Neural progenitor cell (in vitro differentiated cells): ENCODE measurements around the gene FN3KRP. TPM values are rescaled to one million over a fixed set of nuclear protein-coding genes. Genes with fewer than 3 reads are reported as not detected.

ENCODE experiments used
- DNase-seq: peaks from one replicate; pipeline ENCODE4 v3.0.0-alpha.2; 2016; ENCODE audit warnings: low spot score
- H2AFZ ChIP-seq: fragments of 200-600 bp; sonication (generic); replicated peaks from 2 replicates; pipeline ENCODE4 v1.6.1; 2016; ENCODE audit warnings: antibody characterized with exemption
- H3F3A ChIP-seq: fragments of 200-600 bp; sonication (generic); 2 replicates; pipeline ENCODE4 v1.6.1; 2016; ENCODE audit warnings: antibody characterized with exemption, low read depth
- H3K27ac ChIP-seq: fragments of 200-600 bp; sonication (generic); 2 replicates; pipeline ENCODE4 v1.5.1; 2016; ENCODE audit warnings: mild to moderate bottlenecking
- H3K27me3 ChIP-seq: fragments of 200-600 bp; sonication (generic); 2 replicates; pipeline ENCODE4 v1.6.1; 2016; ENCODE audit warnings: mild to moderate bottlenecking, moderate library complexity
- H3K36me3 ChIP-seq: fragments of 200-600 bp; sonication (generic); 2 replicates; pipeline ENCODE4 v1.5.1; 2016
- H3K4me1 ChIP-seq: fragments of 200-600 bp; sonication (generic); 2 replicates; pipeline ENCODE4 v1.6.1; 2016; ENCODE audit warnings: mixed run types
- H3K4me2 ChIP-seq: fragments of 200-600 bp; sonication (generic); 2 replicates; pipeline ENCODE4 v1.6.1; 2016
- H3K4me3 ChIP-seq: fragments of 200-600 bp; sonication (generic); 2 replicates; pipeline ENCODE4 v1.5.1; 2016
- H3K79me2 ChIP-seq: fragments of 200-600 bp; sonication (generic); 2 replicates; pipeline ENCODE4 v1.6.1; 2016; ENCODE audit warnings: low read depth
- H3K9ac ChIP-seq: fragments of 200-600 bp; sonication (generic); 2 replicates; pipeline ENCODE4 v1.6.1; 2016
- H3K9me3 ChIP-seq: fragments of 200-600 bp; sonication (generic); 2 replicates; pipeline ENCODE4 v1.5.1; 2016; ENCODE audit warnings: low read depth
- H4K20me1 ChIP-seq: fragments of 200-600 bp; sonication (generic); 2 replicates; pipeline ENCODE4 v1.6.1; 2016; ENCODE audit warnings: low read depth
- H3K27ac Mint-ChIP-seq: 3 replicates; pipeline ENCODE4 v1.8.0; 2021; ENCODE audit warnings: mixed read lengths
- H3K27me3 Mint-ChIP-seq: 2 replicates; pipeline ENCODE4 v1.8.0; 2022; ENCODE audit warnings: low read depth, mild to moderate bottlenecking, inconsistent platforms, moderate library complexity, mixed read lengths; ENCODE audit not compliant: insufficient read depth
- H3K36me3 Mint-ChIP-seq: 3 replicates; pipeline ENCODE4 v1.8.0; 2021; ENCODE audit warnings: mixed read lengths
- H3K4me1 Mint-ChIP-seq: 3 replicates; pipeline ENCODE4 v1.8.0; 2021; ENCODE audit warnings: mixed read lengths
- H3K4me3 Mint-ChIP-seq: 3 replicates; pipeline ENCODE4 v1.8.0; 2021; ENCODE audit warnings: mild to moderate bottlenecking, moderate library complexity, mixed read lengths
- H3K9me3 Mint-ChIP-seq: 3 replicates; pipeline ENCODE4 v1.8.0; 2020; ENCODE audit warnings: mixed read lengths
- EZH2 ChIP-seq: fragments of 200-600 bp; sonication (generic); IDR thresholded peaks from 2 replicates; pipeline ENCODE4 v1.6.1; 2017; ENCODE audit warnings: antibody characterized with exemption, mild to moderate bottlenecking, moderate library complexity
- EZH2phosphoT487 ChIP-seq: fragments of 200-600 bp; sonication (generic); IDR thresholded peaks from 2 replicates; pipeline ENCODE4 v1.6.1; 2017; ENCODE audit warnings: antibody characterized with exemption
- total RNA-seq: library from RNA; depleted of rRNA; stranded (reverse); fragments of >200 nt; gene quantifications from 2 replicates; pipeline ENCODE4 v1.2.3, GENCODE V29; 2015; ENCODE audit warnings: low replicate concordance
- TF ChIP-seq, protein P1 (sequence below): fragments of 200-600 bp; sonication (generic); IDR thresholded peaks from 2 replicates; pipeline ENCODE4 v1.5.1; 2017; ENCODE audit warnings: antibody characterized with exemption, mild to moderate bottlenecking

The FN3KRP gene
- total RNA-seq, 1 donor from 2014 or later: 19.2 TPM

DNA sequence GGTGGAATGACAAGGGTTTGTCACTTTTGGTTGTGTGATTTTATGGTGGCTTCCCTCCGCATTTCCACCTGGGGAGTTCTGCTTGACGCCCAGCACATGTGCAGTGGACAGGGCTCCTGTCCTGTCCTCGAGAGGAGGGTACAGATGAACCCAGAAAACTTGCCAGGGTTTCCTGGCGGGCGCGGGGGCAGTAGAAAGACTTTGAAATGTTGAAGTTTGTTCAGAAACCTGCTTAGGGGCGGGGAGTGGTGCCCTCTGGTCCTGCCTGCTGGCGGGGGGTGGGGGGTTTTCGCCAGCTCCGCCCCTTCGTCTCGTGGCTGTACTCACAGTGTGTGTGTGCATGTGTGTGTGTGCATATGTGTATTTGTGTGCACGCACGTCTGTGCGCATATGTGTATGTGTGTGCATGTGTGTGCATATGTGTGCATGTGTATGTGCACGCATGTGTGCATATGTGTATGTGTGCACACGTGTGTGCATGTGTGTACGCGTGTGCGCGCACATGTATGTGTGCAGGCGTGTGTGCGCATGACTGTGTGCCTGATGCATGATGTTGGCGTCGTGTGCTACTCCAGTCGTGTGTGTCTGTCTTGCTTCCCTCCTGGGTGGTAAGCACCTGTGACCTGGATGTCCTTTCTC is 6.8 kb downstream of the FN3KRP start:
- H3K9ac ChIP-seq: no peak overlapping the region

DNA sequence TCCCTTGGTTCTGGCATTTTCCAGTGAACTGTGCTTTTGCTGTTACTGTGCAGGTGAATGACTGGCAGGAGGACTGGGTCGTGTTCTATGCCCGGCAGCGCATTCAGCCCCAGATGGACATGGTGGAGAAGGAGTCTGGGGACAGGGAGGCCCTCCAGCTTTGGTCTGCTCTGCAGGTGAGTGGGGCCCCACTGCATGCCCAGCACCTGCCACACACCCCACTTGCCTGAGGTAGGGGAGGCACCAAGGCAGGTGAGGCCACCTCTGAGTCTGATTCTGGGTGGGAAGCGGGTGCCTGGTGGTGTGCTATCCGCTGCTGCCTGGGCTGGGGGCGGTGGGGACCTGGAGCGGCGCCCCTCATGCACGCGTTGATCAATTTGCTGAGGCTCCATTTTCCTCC is 9.9 kb downstream of the FN3KRP start:
- TF ChIP-seq EZH2phosphoT487 (no peak), EZH2 (no peak)
- TF ChIP-seq, protein P1, sequence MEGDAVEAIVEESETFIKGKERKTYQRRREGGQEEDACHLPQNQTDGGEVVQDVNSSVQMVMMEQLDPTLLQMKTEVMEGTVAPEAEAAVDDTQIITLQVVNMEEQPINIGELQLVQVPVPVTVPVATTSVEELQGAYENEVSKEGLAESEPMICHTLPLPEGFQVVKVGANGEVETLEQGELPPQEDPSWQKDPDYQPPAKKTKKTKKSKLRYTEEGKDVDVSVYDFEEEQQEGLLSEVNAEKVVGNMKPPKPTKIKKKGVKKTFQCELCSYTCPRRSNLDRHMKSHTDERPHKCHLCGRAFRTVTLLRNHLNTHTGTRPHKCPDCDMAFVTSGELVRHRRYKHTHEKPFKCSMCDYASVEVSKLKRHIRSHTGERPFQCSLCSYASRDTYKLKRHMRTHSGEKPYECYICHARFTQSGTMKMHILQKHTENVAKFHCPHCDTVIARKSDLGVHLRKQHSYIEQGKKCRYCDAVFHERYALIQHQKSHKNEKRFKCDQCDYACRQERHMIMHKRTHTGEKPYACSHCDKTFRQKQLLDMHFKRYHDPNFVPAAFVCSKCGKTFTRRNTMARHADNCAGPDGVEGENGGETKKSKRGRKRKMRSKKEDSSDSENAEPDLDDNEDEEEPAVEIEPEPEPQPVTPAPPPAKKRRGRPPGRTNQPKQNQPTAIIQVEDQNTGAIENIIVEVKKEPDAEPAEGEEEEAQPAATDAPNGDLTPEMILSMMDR: no peak
- Histone ChIP-seq H3K27me3 (no peaks in the 10 kb centered on the region), H3K4me1 (no peaks in the 10 kb centered on the region), H3K9me3 (no peaks in the 10 kb centered on the region), H3K36me3 (no peaks in the 10 kb centered on the region), H3K9ac (no peak overlapping the region), H4K20me1 (no peaks in the 10 kb centered on the region), H3K79me2 (no peaks in the 10 kb centered on the region), H3F3A (no peaks in the 10 kb centered on the region), H3K4me2 (no peak overlapping the region), H3K27ac (no peak overlapping the region), H2AFZ (no peak overlapping the region), H3K4me3 (no peak overlapping the region)
- no peak for DNase-seq
- Mint-ChIP-seq H3K4me1 (peaks cover 5% of the 10 kb centered on the region), H3K36me3 (peaks cover 36% of the 10 kb centered on the region), H3K27ac (no peak overlapping the region), H3K9me3 (no peaks in the 10 kb centered on the region), H3K27me3 (peaks cover 4% of the 10 kb centered on the region), H3K4me3 (no peak overlapping the region)

More for the DNA sequence above, 6.8 kb downstream of the FN3KRP start:
- Histone ChIP-seq H2AFZ (no peak overlapping the region), H3K9me3 (no peaks in the 10 kb centered on the region), H3K4me1 (no peaks in the 10 kb centered on the region), H3K4me3 (no peak overlapping the region), H3K79me2 (peaks cover under 1% of the 10 kb centered on the region), H3K27ac (no peak overlapping the region), H3F3A (no peaks in the 10 kb centered on the region), H3K36me3 (no peaks in the 10 kb centered on the region), H3K4me2 (no peak overlapping the region), H4K20me1 (peaks cover 2% of the 10 kb centered on the region), H3K27me3 (no peaks in the 10 kb centered on the region)
- Mint-ChIP-seq H3K27me3 (peaks cover 4% of the 10 kb centered on the region), H3K4me1 (peaks cover 2% of the 10 kb centered on the region), H3K36me3 (peaks cover 30% of the 10 kb centered on the region), H3K9me3 (no peaks in the 10 kb centered on the region), H3K27ac (peak overlapping the region; percentile 53), H3K4me3 (no peak overlapping the region)
- no peak for DNase-seq
- TF ChIP-seq EZH2 (no peak), EZH2phosphoT487 (no peak)
- TF ChIP-seq, protein P1: no peak

DNA sequence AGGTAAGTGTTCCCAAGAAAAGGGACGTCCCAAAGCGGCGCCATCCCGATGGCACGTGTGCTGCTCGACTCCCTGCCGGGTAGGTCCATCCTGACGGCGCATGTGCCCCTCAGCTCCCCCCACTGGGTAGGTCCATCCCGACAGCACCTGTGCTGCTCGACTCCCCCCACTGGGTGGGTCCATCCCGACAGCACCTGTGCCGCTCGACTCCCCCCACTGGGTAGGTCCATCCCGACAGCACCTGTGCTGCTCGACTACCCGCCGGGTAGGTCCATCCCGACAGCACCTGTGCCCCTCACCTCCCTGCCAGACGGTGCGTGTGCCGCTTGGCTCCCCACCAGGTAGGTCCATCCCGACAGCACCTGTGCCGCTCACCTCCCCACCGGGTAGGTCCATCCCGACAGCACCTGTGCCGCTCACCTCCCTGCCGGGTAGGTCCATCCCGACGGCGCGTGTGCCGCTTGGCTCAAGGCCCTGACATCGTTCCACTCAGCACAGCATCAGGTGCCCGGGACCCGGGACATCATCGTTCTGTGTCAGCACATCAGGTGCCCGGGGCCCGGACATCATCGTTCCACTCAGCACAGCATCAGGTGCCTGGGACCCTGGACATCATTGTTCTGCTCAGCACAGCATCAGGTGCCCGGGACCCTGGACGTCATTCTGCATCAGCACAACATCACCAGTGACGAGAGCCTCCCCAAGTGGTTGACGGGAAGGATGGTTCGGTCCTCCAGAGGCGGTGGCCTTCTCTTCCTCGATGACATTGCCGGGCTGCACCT is 13.2 kb downstream of the FN3KRP start:
- H3K36me3 Mint-ChIP-seq: peaks cover 30% of the 10 kb centered on the region
- H3K9me3 Mint-ChIP-seq: peaks cover 7% of the 10 kb centered on the region
- Histone ChIP-seq H3K4me1 (no peaks in the 10 kb centered on the region), H3K4me3 (no peak overlapping the region), H3F3A (peaks cover 7% of the 10 kb centered on the region), H3K27me3 (no peaks in the 10 kb centered on the region), H2AFZ (no peak overlapping the region), H3K27ac (no peak overlapping the region), H3K36me3 (no peaks in the 10 kb centered on the region), H3K79me2 (no peaks in the 10 kb centered on the region), H3K9me3 (no peaks in the 10 kb centered on the region), H4K20me1 (no peaks in the 10 kb centered on the region), H3K9ac (no peak overlapping the region), H3K4me2 (no peak overlapping the region)
- TF ChIP-seq, protein P1: no peak
- TF ChIP-seq EZH2phosphoT487 (no peak), EZH2 (no peak)
- H3K27me3 Mint-ChIP-seq: peaks cover 10% of the 10 kb centered on the region
- H3K27ac Mint-ChIP-seq: no peak overlapping the region
- peaks cover 3% of the 10 kb centered on the region for H3K4me1 Mint-ChIP-seq
- no peak overlapping the region for H3K4me3 Mint-ChIP-seq
- no peak for DNase-seq
